Liver (tissue), 3 donors: ENCODE measurements around the gene GAS7.

Experiments used
- CTCF ChIP-seq: fragments of 150-350 bp; IDR thresholded peaks from 2 replicates; pipeline ENCODE4 v1.5.1; 2017; ENCODE audit warnings: improper control_type of control experiment, low read depth, low read length; ENCODE audit not compliant: missing input control
- HNF4G ChIP-seq: IDR thresholded peaks from 2 replicates; pipeline ENCODE4 v1.6.1; 2016; ENCODE audit warnings: antibody characterized with exemption
- MAX ChIP-seq: IDR thresholded peaks from 2 replicates; pipeline ENCODE4 v1.6.1; 2016; ENCODE audit warnings: antibody characterized with exemption
- RAD21 ChIP-seq, 2 donors: IDR thresholded peaks; 2 replicates each; pipeline ENCODE4 v1.6.1; 2016; ENCODE audit warnings: antibody characterized with exemption in 2 of 2, mild to moderate bottlenecking in 2 of 2
- REST ChIP-seq: IDR thresholded peaks from 2 replicates; pipeline ENCODE4 v1.6.1; 2016; ENCODE audit warnings: antibody characterized with exemption, mild to moderate bottlenecking
- SP1 ChIP-seq: IDR thresholded peaks from 2 replicates; pipeline ENCODE4 v1.6.1; 2018; ENCODE audit warnings: antibody characterized with exemption, mild to moderate bottlenecking
- donor health status: healthy.
- donor health status: healthy.

- TF ChIP-seq CTCF (no peak), RAD21 (IDR thresholded peaks at IDR 0.05) (no peak), HNF4G (no peak), SP1 (no peak), REST (no peak), MAX (no peak)
Measured at GRCh38 chr17:10205549-10206185, 7.3 kb upstream of the GAS7 start.
